ENCODE results near the gene SF3A1.

Gene SF3A1

DNA sequence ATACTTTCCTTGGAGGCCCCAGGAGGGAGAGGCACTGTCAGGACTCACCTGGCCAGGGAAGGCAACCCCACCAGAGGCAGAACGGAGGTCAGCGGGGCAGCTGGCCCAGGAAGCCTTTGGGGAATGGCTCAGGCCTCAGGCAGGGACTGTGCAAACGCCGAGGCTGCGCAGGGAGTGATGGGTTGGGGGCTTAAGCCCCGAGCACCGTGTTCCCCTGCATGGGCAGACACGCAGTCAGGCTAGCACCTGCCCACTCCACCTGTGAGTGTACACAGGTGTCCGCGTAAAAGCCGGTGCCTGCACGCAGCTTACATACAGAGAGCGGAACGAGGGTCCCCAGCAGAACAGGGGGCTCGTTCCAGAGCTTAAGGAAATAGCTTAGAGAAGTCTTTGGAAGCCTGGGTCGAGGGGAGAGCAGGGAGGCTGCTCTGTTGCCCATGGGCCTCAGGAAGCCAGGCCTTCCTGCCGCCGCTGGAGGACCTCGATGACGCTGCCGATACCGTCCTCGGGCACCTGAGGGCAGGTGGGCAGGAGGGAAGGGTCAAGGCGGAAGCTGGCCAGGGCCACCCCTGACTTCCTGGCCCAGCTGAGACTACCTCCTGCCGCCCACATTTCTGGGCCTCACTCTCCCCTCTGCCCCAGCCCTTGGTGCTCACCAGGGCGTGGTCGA is 71.4 kb downstream of the SF3A1 start:
- DNase-seq = no peak

DNA sequence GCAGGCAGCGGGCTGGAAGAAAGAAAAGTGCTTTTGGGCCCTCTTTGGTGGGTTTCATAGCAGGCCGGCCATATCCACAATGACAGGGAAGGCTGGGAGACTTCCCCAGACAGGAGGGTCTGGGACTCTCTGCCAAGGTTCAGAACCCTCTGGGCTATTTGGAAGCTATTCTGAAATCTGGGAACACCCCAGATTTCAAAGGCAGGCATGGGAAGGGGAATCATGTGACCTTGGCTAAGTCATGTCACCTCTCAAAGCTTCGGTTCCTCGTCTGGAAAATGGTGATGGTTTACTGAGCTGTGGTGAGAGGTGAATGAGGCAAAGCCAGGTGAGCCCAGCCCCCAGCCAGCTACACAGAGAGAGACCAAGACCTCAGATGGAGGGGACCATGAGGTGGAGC is 72.0 kb downstream of the SF3A1 start:
- no peak for DNase-seq

DNA sequence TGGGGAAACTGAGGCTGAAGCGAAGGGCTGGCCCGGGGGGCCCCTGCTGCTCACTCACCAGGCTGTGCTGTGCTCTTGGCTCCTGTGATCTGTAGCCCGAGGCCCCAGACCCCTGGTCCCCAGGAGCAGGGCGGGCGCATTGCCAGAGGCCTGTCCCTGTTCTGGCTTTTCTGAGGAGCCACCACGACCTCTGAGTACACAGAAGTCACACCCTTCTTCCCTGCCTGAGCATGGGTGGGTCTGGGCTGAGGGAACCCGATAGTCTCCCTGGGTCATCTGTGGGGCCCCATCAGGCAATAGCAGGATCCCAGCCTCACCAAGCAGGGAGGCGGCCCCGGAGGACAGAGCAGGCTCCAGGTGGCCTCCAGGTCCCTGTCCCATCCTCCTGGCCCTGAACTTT is 72.5 kb downstream of the SF3A1 start:
- DNase-seq = no peak

DNA sequence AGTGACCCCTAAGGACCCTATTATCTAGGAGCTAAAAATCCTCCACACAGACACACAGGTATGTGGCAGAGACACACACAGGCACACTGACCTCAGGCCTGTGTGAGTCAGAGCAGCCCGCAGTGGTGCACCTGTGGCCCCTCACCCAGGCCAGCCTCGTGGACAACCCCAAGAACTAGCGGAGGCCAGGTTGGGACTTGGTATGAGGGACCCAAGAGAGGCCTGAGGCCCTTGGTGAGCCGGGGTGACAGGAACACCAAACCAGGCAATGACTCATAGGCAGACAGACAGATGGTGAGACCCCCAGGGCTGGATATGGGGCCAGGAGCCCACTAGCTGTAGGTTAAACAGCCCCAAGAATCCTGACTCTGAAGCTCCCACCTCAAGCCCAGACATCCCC is 73.4 kb downstream of the SF3A1 start:
- DNase-seq = no peak

DNA sequence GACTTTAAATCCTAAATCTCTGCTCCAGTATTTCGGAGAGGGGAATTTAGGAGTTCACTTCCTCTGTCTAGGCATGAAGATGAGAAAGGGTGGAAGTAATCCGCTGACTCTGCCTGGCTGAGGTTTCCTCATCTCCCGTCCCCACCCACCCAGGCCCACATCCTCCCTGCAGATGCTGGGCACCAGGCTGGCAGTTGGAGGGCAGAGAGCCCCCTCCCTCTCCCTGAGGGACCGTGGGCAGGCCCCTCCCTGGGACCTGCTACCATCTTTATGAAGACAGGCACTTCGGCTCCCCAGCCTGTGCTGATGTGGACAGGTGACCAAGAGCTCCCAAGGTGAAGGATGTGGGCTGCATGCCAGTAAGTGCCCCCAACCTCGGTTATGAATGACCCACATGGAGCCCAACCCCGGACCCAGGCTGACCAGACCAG is 74.1 kb downstream of the SF3A1 start:
- no peak for DNase-seq
